ELR (cell line): ENCODE results near the gene NFASC.

Experiments used
- DNase-seq: peaks from one replicate; pipeline ENCODE4 v3.0.0-alpha.2; 2015; ENCODE audit warnings: low read depth

NFASC gene

GRCh38 chr1:204870160-204870912 lies at the start of gene NFASC:
Gene NFASC, plus strand, starts transcription at chr1:204870862. Its CDS starts 73,454 bp downstream, at chr1:204944316.
- DNase-seq = no peak

DNA sequence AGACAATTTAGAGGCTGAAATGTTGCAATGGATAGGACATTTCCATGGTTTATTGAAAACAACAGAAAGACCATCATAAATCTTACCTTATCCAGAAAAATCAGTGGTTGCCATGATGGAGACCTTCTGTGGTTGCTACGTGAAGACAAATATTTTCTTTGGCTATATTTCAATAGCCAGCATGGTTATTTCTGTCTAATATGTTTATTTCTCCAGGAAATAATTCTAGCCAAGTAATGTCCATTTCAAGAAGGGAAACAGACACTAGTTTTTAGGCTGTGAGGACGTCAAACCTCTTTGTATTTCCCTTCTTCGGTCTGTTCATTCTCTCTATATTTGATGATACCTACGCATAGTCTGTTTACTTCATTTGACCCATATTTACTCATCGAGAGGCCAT lies 49.2 kb upstream of the NFASC start:
- DNase-seq = no peak

- DNase-seq = no peak
Measured at GRCh38 chr1:204821924-204822323, 48.7 kb upstream of the NFASC start.

GRCh38 chr1:204826970-204827369 lies 43.7 kb upstream of the NFASC start:
- DNase-seq = peak; percentile 28

DNA sequence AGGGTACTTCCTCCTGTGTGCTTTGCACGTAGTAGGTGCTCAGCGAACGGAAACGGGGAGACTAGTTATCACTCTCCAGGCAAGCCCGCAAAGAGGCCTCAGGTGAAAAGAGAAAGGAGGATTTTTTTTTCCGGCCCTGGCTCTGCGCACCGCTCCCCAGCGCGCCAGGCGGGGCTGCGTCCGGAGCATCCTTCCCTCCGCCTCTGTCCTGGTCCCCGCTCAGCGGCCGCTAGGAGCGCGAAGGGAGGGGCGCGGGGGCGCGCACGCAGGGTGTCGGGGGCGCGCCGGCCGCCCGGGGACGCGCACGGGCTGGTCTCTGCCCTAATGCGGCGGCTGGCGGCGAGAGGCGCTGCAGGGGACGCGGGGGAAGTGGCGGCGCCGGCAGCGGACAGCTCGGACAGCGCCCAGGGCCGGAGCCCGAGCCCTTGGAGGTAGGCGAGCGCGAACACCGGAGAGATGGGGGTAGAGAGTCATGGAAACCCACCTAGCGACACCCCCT lies 42.3 kb upstream of the NFASC start:
- DNase-seq = peak; percentile 54

- no peak for DNase-seq
Measured at GRCh38 chr1:204829133-204829825, 41.4 kb upstream of the NFASC start.

DNA sequence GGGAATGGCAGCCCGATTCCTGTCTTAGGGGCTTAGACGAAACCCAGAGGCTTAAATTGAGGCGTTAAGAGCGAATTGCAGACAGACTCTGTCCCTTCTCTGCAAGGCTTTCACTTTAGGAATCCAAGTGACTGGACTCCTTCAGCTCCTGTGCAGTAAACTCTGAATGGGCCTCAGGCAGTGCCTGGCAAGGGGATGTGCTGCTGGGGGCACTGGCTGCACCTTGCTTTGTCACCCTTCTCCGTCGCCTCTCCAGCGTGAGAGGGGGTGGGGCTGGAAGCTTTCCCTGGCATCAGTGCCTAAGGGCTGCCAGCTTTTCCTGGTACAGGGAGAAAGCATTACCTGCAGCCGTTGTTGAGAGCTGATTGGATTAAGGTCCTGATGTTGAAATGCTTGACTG lies 39.9 kb upstream of the NFASC start:
- DNase-seq = no peak

- no peak for DNase-seq
Measured at GRCh38 chr1:204831186-204831585, 39.5 kb upstream of the NFASC start.

GRCh38 chr1:204834336-204834735 lies 36.3 kb upstream of the NFASC start:
- DNase-seq = no peak

- DNase-seq = no peak
Measured at GRCh38 chr1:204834752-204835151, 35.9 kb upstream of the NFASC start.

DNA sequence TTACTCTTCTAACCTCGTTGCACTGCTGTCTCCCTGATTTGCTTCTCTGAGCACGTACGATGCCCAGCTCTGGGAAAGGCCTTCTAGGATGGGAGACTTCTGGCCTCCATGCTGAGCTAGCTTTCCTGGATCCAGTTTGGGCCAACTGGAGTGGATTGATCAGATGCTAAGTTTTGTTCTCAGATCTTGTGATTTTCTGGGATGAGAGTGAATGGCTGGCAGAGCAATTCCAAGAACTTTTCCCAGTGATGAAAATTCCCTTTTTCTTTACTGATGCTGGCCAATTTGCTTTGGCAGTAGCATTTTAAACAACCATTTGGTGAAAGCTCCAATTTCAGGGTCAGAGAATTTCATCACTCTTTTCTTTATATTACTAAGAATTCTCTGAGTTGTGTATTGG lies 34.9 kb upstream of the NFASC start:
- DNase-seq = no peak

- DNase-seq = no peak
Measured at GRCh38 chr1:204836856-204837255, 33.8 kb upstream of the NFASC start.

GRCh38 chr1:204837440-204838084 lies 33.1 kb upstream of the NFASC start:
- DNase-seq = peak; percentile 51

DNA sequence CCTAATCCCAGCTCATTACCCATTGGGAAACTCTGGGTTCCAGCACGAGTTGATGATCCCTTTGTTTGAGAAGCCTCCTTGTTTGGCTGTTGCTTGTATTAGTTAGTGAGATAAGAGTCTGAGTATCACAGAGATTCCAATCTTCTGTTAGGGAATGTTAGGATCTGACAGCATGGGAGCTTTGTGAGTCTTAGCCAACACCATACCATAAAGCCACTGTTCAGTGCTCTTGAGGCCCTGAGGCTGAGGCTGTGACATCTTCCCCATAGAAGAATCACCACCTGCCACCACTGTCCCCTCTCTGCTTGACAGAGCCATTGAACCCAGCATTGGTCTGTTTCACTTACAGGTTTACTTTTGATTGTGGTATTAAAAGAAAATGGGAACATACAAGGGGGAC lies 29.3 kb upstream of the NFASC start:
- DNase-seq = no peak

DNA sequence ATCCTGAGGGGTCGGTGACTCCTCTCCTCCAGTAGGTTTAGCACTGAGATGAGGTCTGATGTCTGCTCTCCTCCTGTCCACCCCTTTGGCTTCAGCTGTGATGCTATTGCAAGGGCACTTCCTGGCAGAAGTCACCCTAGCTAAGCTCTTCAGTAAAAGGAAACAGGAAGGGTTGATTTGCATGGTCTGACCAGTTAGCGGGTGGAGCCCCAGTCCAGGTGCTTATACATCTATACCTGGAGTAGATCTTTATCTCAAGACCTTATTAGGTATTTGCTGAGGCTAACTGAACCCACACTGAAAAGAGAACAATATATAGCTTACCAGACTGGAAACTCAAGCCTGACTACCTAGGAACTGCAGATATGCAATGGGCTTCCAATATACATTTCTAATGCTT lies 28.9 kb upstream of the NFASC start:
- DNase-seq = no peak

DNA sequence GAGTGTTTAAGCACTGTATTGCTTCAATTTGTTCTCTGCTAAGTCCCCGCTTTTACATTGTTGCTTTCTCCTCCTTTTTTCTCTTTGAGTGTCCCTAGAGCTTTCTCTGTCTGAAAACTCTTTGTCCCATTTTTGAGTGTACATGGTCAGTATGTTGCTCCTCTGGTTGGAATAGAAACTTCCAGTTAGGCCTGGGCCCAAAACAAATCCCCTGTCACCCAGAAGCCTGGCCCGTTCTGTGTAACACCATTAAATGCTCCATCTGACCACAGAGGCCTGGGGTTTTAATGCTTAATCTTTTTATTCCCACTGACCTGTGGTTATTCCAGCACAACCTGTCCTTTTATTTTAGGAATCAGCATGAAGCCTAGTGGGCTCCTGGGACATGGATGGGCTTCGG lies 28.3 kb upstream of the NFASC start:
- no peak for DNase-seq

GRCh38 chr1:204842892-204843291 lies 27.8 kb upstream of the NFASC start:
- DNase-seq = no peak

- DNase-seq = no peak
Measured at GRCh38 chr1:204846546-204846945, 24.1 kb upstream of the NFASC start.

- no peak for DNase-seq
Measured at GRCh38 chr1:204848579-204848978, 22.1 kb upstream of the NFASC start.

DNA sequence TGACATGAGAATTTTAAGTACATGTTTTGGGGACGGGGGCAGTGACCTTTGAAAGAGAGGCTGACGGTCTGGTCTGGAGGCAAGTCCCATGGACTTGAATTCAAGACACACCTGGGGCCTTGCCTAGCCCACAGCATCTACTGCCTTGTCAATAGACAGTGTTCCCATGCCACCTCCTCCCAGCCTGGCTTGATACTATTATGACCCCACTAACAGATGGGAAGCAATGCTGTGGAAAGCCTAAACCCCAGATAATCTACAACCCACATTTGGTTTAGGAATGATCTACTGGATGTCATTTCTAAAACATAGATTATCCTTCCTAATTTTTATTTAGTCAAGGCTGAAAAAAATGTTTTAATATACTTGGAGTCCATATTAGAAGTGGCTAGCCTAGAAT lies 17.8 kb upstream of the NFASC start:
- no peak for DNase-seq

DNA sequence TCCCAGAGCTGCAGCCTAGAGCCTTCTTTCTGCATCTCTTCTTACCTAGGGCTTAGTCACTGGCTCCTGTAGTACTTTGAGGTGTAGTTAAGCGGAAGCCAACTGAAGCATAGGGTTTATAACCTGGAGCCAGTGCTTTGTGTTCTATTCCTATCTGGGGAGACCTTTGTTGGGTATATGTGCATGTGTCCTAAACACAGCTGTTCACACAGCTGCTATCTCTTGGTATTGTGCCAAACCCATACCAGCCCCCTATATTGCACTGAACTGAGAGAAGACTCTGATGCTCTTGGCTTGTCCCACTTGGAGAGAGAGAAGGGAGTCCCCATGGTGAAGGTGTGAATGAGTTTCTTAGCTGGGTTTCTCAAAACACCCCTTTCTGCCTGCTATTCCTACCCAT lies 17.2 kb upstream of the NFASC start:
- DNase-seq = no peak

DNA sequence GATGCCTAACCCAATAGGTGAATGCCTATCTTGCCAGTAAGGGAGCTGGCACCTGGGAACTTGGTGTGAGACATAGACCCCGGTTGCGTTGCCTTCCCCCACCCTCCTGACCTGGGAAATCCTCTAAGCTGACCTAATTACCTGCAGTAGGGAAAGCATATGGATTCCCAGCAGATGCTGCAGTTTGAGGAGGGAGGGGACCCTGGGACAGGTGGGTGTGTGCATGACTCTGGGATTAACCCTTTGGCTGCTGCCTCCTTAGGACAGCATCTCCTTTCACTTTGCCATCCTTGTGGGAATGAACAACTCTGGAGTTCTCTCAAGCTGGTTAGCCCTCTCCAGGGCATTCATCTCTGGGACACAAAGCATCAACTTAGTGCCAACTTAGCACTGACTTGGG lies 16.4 kb upstream of the NFASC start:
- no peak for DNase-seq

GRCh38 chr1:204858363-204858821 lies 12.3 kb upstream of the NFASC start:
- DNase-seq = no peak
